Liver (tissue), 9 donors: ENCODE measurements around the gene EMSY. TPM values are rescaled to one million over a fixed set of nuclear protein-coding genes. Genes with fewer than 3 reads are reported as not detected.

Experiments
- DNase-seq: peaks from one replicate; pipeline ENCODE4 v3.0.0-alpha.2; 2017; ENCODE audit warnings: low spot score
- H3K27ac ChIP-seq, 2 donors: one replicate each; pipeline ENCODE4 v1.7.0; 2013; ENCODE audit warnings: inconsistent platforms in 2 of 2, low read length in 2 of 2, control low read depth in 1 of 2, low read depth in 1 of 2, mild to moderate bottlenecking in 1 of 2
- H3K27me3 ChIP-seq, 4 donors: one replicate each; pipeline versions ENCODE4 v1.6.1 to v1.7.0; 2013; ENCODE audit warnings: low read length in 3 of 4, inconsistent platforms in 1 of 4, mild to moderate bottlenecking in 1 of 4, moderate library complexity in 1 of 4; ENCODE audit not compliant: control insufficient read depth in 4 of 4, insufficient read depth in 4 of 4
- H3K36me3 ChIP-seq, 4 donors: one replicate each; pipeline versions ENCODE4 v1.6.1 to v1.7.0; 2013; ENCODE audit warnings: low read length in 3 of 4, mild to moderate bottlenecking in 3 of 4, low read depth in 1 of 4, moderate library complexity in 1 of 4; ENCODE audit not compliant: control insufficient read depth in 4 of 4, insufficient read depth in 3 of 4
- H3K4me1 ChIP-seq, 4 donors: one replicate each; pipeline versions ENCODE4 v1.6.1 to v1.7.0; 2013; ENCODE audit warnings: low read length in 3 of 4, mild to moderate bottlenecking in 3 of 4, moderate library complexity in 1 of 4; ENCODE audit not compliant: control insufficient read depth in 4 of 4, insufficient read depth in 4 of 4
- H3K4me3 ChIP-seq, 3 donors: one replicate each; pipeline versions ENCODE4 v1.6.1 to v1.7.0; 2013; ENCODE audit warnings: low read length in 3 of 3, control low read depth in 1 of 3, low read depth in 1 of 3, mild to moderate bottlenecking in 1 of 3
- H3K9ac ChIP-seq, 2 donors: one replicate each; pipeline ENCODE4 v1.7.0; 2013; ENCODE audit warnings: low read length in 2 of 2, mild to moderate bottlenecking in 2 of 2, moderate library complexity in 2 of 2, control low read depth in 1 of 2, low read depth in 1 of 2
- H3K9me3 ChIP-seq, 4 donors: one replicate each; pipeline versions ENCODE4 v1.6.1 to v1.7.0; 2013; ENCODE audit warnings: low read length in 3 of 4; ENCODE audit not compliant: control insufficient read depth in 4 of 4
- ATF3 ChIP-seq: IDR thresholded peaks from 2 replicates; pipeline ENCODE4 v1.6.1; 2016; ENCODE audit warnings: antibody characterized with exemption
- CTCF ChIP-seq: fragments of 150-350 bp; IDR thresholded peaks from 2 replicates; pipeline ENCODE4 v1.5.1; 2017; ENCODE audit warnings: improper control_type of control experiment, low read depth, low read length; ENCODE audit not compliant: missing input control
- EGR1 ChIP-seq, 2 donors: IDR thresholded peaks; 2 replicates each; pipeline ENCODE4 v1.6.1; 2016 to 2018; ENCODE audit warnings: antibody characterized with exemption in 2 of 2, low read depth in 2 of 2
- FOXA2 ChIP-seq: IDR thresholded peaks from 2 replicates; pipeline ENCODE4 v1.6.1; 2016; ENCODE audit warnings: antibody characterized with exemption
- GABPA ChIP-seq, 2 donors: IDR thresholded peaks in 1 of 2; conservative IDR thresholded peaks in 1 of 2; 2 replicates each; pipeline ENCODE4 v1.6.1; 2016; ENCODE audit warnings: antibody characterized with exemption in 2 of 2, mild to moderate bottlenecking in 1 of 2, moderate library complexity in 1 of 2
- HNF4A ChIP-seq, 2 donors: conservative IDR thresholded peaks; 2 replicates each; pipeline ENCODE4 v1.6.1; 2016; ENCODE audit warnings: antibody characterized with exemption in 2 of 2, mild to moderate bottlenecking in 2 of 2
- HNF4G ChIP-seq: IDR thresholded peaks from 2 replicates; pipeline ENCODE4 v1.6.1; 2016; ENCODE audit warnings: antibody characterized with exemption
- MAX ChIP-seq: IDR thresholded peaks from 2 replicates; pipeline ENCODE4 v1.6.1; 2016; ENCODE audit warnings: antibody characterized with exemption
- RAD21 ChIP-seq, 2 donors: IDR thresholded peaks; 2 replicates each; pipeline ENCODE4 v1.6.1; 2016; ENCODE audit warnings: antibody characterized with exemption in 2 of 2, mild to moderate bottlenecking in 2 of 2
- REST ChIP-seq: IDR thresholded peaks from 2 replicates; pipeline ENCODE4 v1.6.1; 2016; ENCODE audit warnings: antibody characterized with exemption, mild to moderate bottlenecking
- SP1 ChIP-seq: IDR thresholded peaks from 2 replicates; pipeline ENCODE4 v1.6.1; 2018; ENCODE audit warnings: antibody characterized with exemption, mild to moderate bottlenecking
- TAF1 ChIP-seq: conservative IDR thresholded peaks from 2 replicates; pipeline ENCODE4 v1.6.1; 2016; ENCODE audit warnings: antibody characterized with exemption, mild to moderate bottlenecking
- YY1 ChIP-seq: IDR thresholded peaks from 2 replicates; pipeline ENCODE4 v1.6.1; 2016; ENCODE audit warnings: antibody characterized with exemption, mild to moderate bottlenecking
- ZBTB33 ChIP-seq: IDR thresholded peaks from 2 replicates; pipeline ENCODE4 v1.6.1; 2016; ENCODE audit warnings: antibody characterized with exemption
- WGBS: extraction: QIAGEN DNeasy Blood & Tissue Kit; methylation state at CpG from one replicate; pipeline ENCODE4 v1.1.7; 2013; 5-methylcytosine and 5-hydroxymethylcytosine counted together
- polyA plus RNA-seq, 2 donors: library from polyadenylated mRNA; stranded (reverse) in 1 of 2; unstranded in 1 of 2; fragments of 200-250 nt in 1 of 2; fragments of >200 nt in 1 of 2; fragmentation: Nextera tagmentation in 1 of 2; extraction: Ambion mirVana in 1 of 2; gene quantifications; one replicate each; pipeline versions ENCODE4 v1.2.1 to v1.2.3, GENCODE V29; 2013 to 2015
- total RNA-seq, 2 donors: library from RNA; depleted of rRNA; stranded (reverse); fragments of >200 nt; gene quantifications; one replicate each; pipeline ENCODE4 v1.2.3, GENCODE V29; 2014
- donor health status: healthy.
- donor health status: healthy.
- donor health status: healthy.
- donor health status: healthy.
- donor health status: healthy.

Gene EMSY
- total and polyA plus RNA-seq, 4 donors, result 4.2 to 14.8 (median 8.9) TPM

GRCh38 chr11:76510060-76511047, 65.5 kb downstream of the EMSY start:
- no peaks in the 10 kb centered on the region for H3K4me1 ChIP-seq
- H3K27ac ChIP-seq, result no peak overlapping the region
- DNase-seq, result no peak
- WGBS, result 86% methylated on average over 5 of the region's 5 CpGs
- no peak overlapping the region for H3K9ac ChIP-seq
- H3K36me3 ChIP-seq, result peaks cover 0 to 2% (median 0%) of the 10 kb centered on the region in 4 donors
- no peak overlapping the region for H3K4me3 ChIP-seq
- no peaks in the 10 kb centered on the region for H3K27me3 ChIP-seq
- TF ChIP-seq SP1 (no peak), ZBTB33 (no peak), HNF4G (no peak), GABPA (IDR thresholded peaks at IDR 0.05 in 1 of 2, conservative IDR thresholded peaks at IDR 0.05 in 1 of 2) (no peak), EGR1 (IDR thresholded peaks at IDR 0.05; ENCODE audit: low read depth in 2 of 2) (no peak), FOXA2 (no peak), REST (no peak), ATF3 (no peak), MAX (no peak), YY1 (no peak)
- no peaks in the 10 kb centered on the region for H3K9me3 ChIP-seq

GRCh38 chr11:76512851-76513653, 68.2 kb downstream of the EMSY start:
- DNase-seq, result no peak
- no peak overlapping the region for H3K9ac ChIP-seq
- H3K27ac ChIP-seq, result no peak overlapping the region
- peaks cover 0 to 5% (median 1%) of the 10 kb centered on the region in 4 donors for H3K36me3 ChIP-seq
- WGBS, result 83% methylated on average over 1 of the region's 1 CpG
- H3K27me3 ChIP-seq, result no peaks in the 10 kb centered on the region
- no peaks in the 10 kb centered on the region for H3K4me1 ChIP-seq
- H3K9me3 ChIP-seq, result no peaks in the 10 kb centered on the region
- H3K4me3 ChIP-seq, result no peak overlapping the region
- no peak for TF ChIP-seq ZBTB33
- no peak for TF ChIP-seq FOXA2
- TF ChIP-seq RAD21 (IDR thresholded peaks at IDR 0.05), result peak; percentile 61 to 67
- TF ChIP-seq TAF1, result no peak
- TF ChIP-seq HNF4A (conservative IDR thresholded peaks at IDR 0.05), result no peak
- peak; percentile 31 for TF ChIP-seq CTCF
- no peak for TF ChIP-seq SP1
- TF ChIP-seq ATF3, result no peak
